Neural cell (in vitro differentiated cells): ENCODE data around the gene HBE1. TPM values are rescaled to one million over a fixed set of nuclear protein-coding genes. Genes with fewer than 3 reads are reported as not detected.

ENCODE experiments used
- H2AFZ ChIP-seq: fragments of 200-600, 300-800 bp; sonication (generic), shearing (Covaris generic); 2 replicates; pipeline ENCODE4 v1.6.0; 2014; ENCODE audit warnings: low read depth, mild to moderate bottlenecking, antibody characterized with exemption, low read length, moderate library complexity
- H3F3A ChIP-seq: fragments of 200-600 bp; shearing (Covaris generic); 2 replicates; pipeline ENCODE4 v1.6.1; 2016; ENCODE audit warnings: mild to moderate bottlenecking, moderate library complexity, mixed read lengths, antibody characterized with exemption, low read length; ENCODE audit not compliant: insufficient read depth, poor library complexity, severe bottlenecking
- H3K27ac ChIP-seq: fragments of 200-600, 300-800 bp; sonication (generic), shearing (Covaris generic); 2 replicates; pipeline ENCODE4 v1.5.1; 2014; ENCODE audit warnings: mild to moderate bottlenecking, low read length, moderate library complexity
- H3K27me3 ChIP-seq: fragments of 300-800, 200-600 bp; sonication (generic), shearing (Covaris generic); 2 replicates; pipeline ENCODE4 v1.6.0; 2014; ENCODE audit warnings: mild to moderate bottlenecking, low read depth, low read length, moderate library complexity; ENCODE audit not compliant: insufficient read depth
- H3K36me3 ChIP-seq: fragments of 300-800, 200-600 bp; sonication (generic), shearing (Covaris generic); 2 replicates; pipeline ENCODE4 v1.5.1; 2014; ENCODE audit warnings: mild to moderate bottlenecking, antibody characterized with exemption, low read length, moderate library complexity; ENCODE audit not compliant: insufficient read depth
- H3K4me2 ChIP-seq: fragments of 300-800, 200-600 bp; sonication (generic), shearing (Covaris generic); 2 replicates; pipeline ENCODE4 v1.6.0; 2014; ENCODE audit warnings: mild to moderate bottlenecking, low read length
- H3K4me3 ChIP-seq: fragments of 300-800, 200-600 bp; sonication (generic), shearing (Covaris generic); 2 replicates; pipeline ENCODE4 v1.5.1; 2014; ENCODE audit warnings: mild to moderate bottlenecking, low read length, moderate library complexity
- H3K79me2 ChIP-seq: fragments of 200-600 bp; shearing (Covaris generic); replicated peaks from 2 replicates; pipeline ENCODE4 v1.6.0; 2014; ENCODE audit warnings: mild to moderate bottlenecking, low read length, moderate library complexity; ENCODE audit not compliant: insufficient read depth
- H3K9ac ChIP-seq: fragments of 300-800, 200-600 bp; sonication (generic), shearing (Covaris generic); 2 replicates; pipeline ENCODE4 v1.6.1; 2016; ENCODE audit warnings: mild to moderate bottlenecking, low read length, mixed read lengths
- H3K9me2 ChIP-seq: fragments of 200-600 bp; shearing (Covaris generic); 2 replicates; pipeline ENCODE4 v1.6.1; 2016; ENCODE audit warnings: mild to moderate bottlenecking, low read length, mixed read lengths; ENCODE audit not compliant: insufficient read depth
- H3K9me3 ChIP-seq: fragments of 200-600, 300-800 bp; sonication (generic), shearing (Covaris generic); 2 replicates; pipeline ENCODE4 v1.6.1; 2016; ENCODE audit warnings: mild to moderate bottlenecking, mixed run types, low read length, moderate library complexity, mixed read lengths
- H4K20me1 ChIP-seq: fragments of 200-600 bp; shearing (Covaris generic); 2 replicates; pipeline ENCODE4 v1.6.1; 2016; ENCODE audit warnings: mild to moderate bottlenecking, mixed run types; ENCODE audit not compliant: insufficient read depth
- EP300 ChIP-seq: fragments of 450-650 bp; conservative IDR thresholded peaks from 2 replicates; pipeline ENCODE4 v1.6.1; 2014; ENCODE audit warnings: antibody characterized with exemption, mild to moderate bottlenecking, moderate library complexity; ENCODE audit not compliant: poor library complexity, severe bottlenecking
- EZH2 ChIP-seq: fragments of 200-600, 300-800 bp; shearing (Covaris generic), sonication (generic); IDR thresholded peaks from 2 replicates; pipeline ENCODE4 v1.6.1; 2014; ENCODE audit warnings: antibody characterized with exemption, low read length, borderline replicate concordance, mild to moderate bottlenecking; ENCODE audit not compliant: insufficient read depth, poor library complexity, severe bottlenecking
- MXI1 ChIP-seq: fragments of 450-650 bp; conservative IDR thresholded peaks from 2 replicates; pipeline ENCODE4 v1.6.1; 2014; ENCODE audit warnings: antibody characterized with exemption, mild to moderate bottlenecking; ENCODE audit not compliant: poor library complexity, severe bottlenecking
- POLR2AphosphoS5 ChIP-seq: IDR thresholded peaks from 2 replicates; pipeline ENCODE4 v1.6.1; 2012
- RAD21 ChIP-seq: fragments of 450-650 bp; conservative IDR thresholded peaks from 2 replicates; pipeline ENCODE4 v1.6.1; 2014; ENCODE audit warnings: antibody characterized with exemption, mild to moderate bottlenecking, moderate library complexity
- SMC3 ChIP-seq: fragments of 450-650 bp; conservative IDR thresholded peaks from 2 replicates; pipeline ENCODE4 v1.6.1; 2014; ENCODE audit warnings: antibody characterized with exemption, mild to moderate bottlenecking, moderate library complexity; ENCODE audit not compliant: poor library complexity
- TAF1 ChIP-seq: IDR thresholded peaks from 2 replicates; pipeline ENCODE4 v1.6.1; 2012; ENCODE audit warnings: low read depth
- polyA plus RNA-seq: library from polyadenylated mRNA; depleted of rRNA; stranded (reverse); fragments of >200 nt; gene quantifications from 2 replicates; pipeline ENCODE4 v1.2.3, GENCODE V29; 2014
- TF ChIP-seq, protein P1 (sequence below): IDR thresholded peaks from 2 replicates; pipeline ENCODE4 v1.6.1; 2012; ENCODE audit warnings: borderline replicate concordance
- TF ChIP-seq, protein P2 (sequence below): fragments of 450-650 bp; IDR thresholded peaks from 2 replicates; pipeline ENCODE4 v1.5.1; 2014; ENCODE audit warnings: antibody characterized with exemption, mild to moderate bottlenecking, moderate library complexity; ENCODE audit not compliant: poor library complexity, severe bottlenecking

The HBE1 gene
- polyA plus RNA-seq, 1 donor from 2014 or later: not detected

DNA sequence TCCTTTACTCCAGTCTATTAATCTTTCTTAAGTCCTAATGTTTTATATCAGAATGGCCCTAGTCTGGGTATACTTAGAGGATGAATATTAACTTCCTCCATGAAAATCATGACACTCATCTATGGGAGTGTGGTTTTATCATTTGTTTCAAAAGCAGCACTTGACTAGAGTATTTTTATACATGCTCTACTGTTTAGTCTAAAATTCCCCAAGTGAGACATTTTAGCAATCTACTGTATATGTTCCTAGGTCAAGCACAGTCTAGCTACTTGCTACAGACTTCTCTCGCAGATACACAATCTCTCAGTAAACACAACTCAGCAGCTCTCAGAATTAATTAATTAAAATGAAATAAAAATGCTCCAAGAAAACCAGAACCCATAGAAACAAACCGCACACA lies 39.9 kb downstream of the HBE1 start:
- Histone ChIP-seq H3K79me2 (no peaks in the 10 kb centered on the region), H4K20me1 (no peaks in the 10 kb centered on the region), H3K9ac (no peak overlapping the region), H3K9me3 (no peaks in the 10 kb centered on the region), H3K27me3 (no peaks in the 10 kb centered on the region), H3K9me2 (no peaks in the 10 kb centered on the region), H3F3A (no peaks in the 10 kb centered on the region), H3K27ac (no peak overlapping the region), H3K4me3 (no peak overlapping the region), H2AFZ (no peak overlapping the region), H3K36me3 (no peaks in the 10 kb centered on the region), H3K4me2 (no peak overlapping the region)
- TF ChIP-seq MXI1 (no peak), RAD21 (no peak)
- TF ChIP-seq, protein P1, sequence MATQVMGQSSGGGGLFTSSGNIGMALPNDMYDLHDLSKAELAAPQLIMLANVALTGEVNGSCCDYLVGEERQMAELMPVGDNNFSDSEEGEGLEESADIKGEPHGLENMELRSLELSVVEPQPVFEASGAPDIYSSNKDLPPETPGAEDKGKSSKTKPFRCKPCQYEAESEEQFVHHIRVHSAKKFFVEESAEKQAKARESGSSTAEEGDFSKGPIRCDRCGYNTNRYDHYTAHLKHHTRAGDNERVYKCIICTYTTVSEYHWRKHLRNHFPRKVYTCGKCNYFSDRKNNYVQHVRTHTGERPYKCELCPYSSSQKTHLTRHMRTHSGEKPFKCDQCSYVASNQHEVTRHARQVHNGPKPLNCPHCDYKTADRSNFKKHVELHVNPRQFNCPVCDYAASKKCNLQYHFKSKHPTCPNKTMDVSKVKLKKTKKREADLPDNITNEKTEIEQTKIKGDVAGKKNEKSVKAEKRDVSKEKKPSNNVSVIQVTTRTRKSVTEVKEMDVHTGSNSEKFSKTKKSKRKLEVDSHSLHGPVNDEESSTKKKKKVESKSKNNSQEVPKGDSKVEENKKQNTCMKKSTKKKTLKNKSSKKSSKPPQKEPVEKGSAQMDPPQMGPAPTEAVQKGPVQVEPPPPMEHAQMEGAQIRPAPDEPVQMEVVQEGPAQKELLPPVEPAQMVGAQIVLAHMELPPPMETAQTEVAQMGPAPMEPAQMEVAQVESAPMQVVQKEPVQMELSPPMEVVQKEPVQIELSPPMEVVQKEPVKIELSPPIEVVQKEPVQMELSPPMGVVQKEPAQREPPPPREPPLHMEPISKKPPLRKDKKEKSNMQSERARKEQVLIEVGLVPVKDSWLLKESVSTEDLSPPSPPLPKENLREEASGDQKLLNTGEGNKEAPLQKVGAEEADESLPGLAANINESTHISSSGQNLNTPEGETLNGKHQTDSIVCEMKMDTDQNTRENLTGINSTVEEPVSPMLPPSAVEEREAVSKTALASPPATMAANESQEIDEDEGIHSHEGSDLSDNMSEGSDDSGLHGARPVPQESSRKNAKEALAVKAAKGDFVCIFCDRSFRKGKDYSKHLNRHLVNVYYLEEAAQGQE: no peak
- TF ChIP-seq, protein P2, sequence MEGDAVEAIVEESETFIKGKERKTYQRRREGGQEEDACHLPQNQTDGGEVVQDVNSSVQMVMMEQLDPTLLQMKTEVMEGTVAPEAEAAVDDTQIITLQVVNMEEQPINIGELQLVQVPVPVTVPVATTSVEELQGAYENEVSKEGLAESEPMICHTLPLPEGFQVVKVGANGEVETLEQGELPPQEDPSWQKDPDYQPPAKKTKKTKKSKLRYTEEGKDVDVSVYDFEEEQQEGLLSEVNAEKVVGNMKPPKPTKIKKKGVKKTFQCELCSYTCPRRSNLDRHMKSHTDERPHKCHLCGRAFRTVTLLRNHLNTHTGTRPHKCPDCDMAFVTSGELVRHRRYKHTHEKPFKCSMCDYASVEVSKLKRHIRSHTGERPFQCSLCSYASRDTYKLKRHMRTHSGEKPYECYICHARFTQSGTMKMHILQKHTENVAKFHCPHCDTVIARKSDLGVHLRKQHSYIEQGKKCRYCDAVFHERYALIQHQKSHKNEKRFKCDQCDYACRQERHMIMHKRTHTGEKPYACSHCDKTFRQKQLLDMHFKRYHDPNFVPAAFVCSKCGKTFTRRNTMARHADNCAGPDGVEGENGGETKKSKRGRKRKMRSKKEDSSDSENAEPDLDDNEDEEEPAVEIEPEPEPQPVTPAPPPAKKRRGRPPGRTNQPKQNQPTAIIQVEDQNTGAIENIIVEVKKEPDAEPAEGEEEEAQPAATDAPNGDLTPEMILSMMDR: no peak

DNA sequence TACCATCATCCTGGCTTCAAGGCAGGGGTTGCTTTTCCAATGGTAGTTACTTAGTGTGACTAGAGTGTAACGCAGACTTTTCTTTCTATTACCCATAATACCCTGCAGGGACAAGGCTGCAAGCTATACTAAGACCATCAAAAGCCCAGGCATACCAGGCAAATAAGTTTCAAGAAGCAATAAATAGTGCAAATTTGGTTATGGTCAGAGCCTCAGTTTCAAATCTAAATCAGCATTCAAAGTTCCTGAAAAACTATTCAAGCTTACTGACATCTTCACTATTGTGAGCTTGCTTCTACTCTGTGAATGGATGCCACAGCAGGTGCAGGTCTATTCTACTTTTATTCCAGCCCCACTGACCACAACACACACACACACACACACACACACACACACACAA lies 40.4 kb downstream of the HBE1 start:
- Histone ChIP-seq H4K20me1 (no peaks in the 10 kb centered on the region), H2AFZ (no peak overlapping the region), H3K9me2 (no peaks in the 10 kb centered on the region), H3K4me3 (no peak overlapping the region), H3K27ac (no peak overlapping the region), H3K27me3 (no peaks in the 10 kb centered on the region), H3K36me3 (no peaks in the 10 kb centered on the region), H3K4me2 (no peak overlapping the region), H3K9me3 (no peaks in the 10 kb centered on the region), H3K9ac (no peak overlapping the region), H3F3A (no peaks in the 10 kb centered on the region), H3K79me2 (no peaks in the 10 kb centered on the region)
- no peak for TF ChIP-seq TAF1

DNA sequence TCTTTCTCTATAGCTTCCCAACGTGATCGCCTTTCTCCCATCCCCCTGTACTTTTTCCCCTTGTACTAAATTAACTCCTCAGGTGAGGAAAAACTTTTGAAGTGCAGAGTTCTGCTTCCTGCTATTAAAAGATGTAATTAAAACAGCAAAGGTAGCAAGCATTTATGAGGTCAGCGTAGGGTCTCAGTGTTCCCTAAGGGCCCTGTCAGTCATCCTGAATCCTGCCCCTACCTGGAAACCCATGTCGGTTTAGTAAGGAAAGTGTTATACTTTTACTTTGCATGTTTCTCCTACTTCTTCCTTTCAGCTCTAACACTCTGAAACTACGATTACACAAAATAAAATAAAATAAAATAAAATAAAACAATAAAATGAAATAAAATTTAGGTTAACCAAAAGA lies 41.6 kb downstream of the HBE1 start:
- Histone ChIP-seq H3K9me2 (no peaks in the 10 kb centered on the region), H3K27me3 (no peaks in the 10 kb centered on the region), H3F3A (no peaks in the 10 kb centered on the region), H3K4me3 (no peak overlapping the region), H3K79me2 (no peaks in the 10 kb centered on the region), H3K36me3 (no peaks in the 10 kb centered on the region), H3K9ac (no peak overlapping the region), H3K4me2 (no peak overlapping the region), H3K27ac (no peak overlapping the region), H3K9me3 (no peaks in the 10 kb centered on the region), H2AFZ (no peak overlapping the region), H4K20me1 (no peaks in the 10 kb centered on the region)
- TF ChIP-seq, protein P2: no peak
- TF ChIP-seq EP300 (no peak), EZH2 (no peak), MXI1 (no peak), SMC3 (no peak), RAD21 (no peak), TAF1 (no peak), POLR2AphosphoS5 (no peak)
- TF ChIP-seq, protein P1: no peak
